Kidney epithelial cell (primary cell): ENCODE results near the gene LRRFIP1. TPM values are rescaled to one million over a fixed set of nuclear protein-coding genes. Genes with fewer than 3 reads are reported as not detected.

Experiments used
- DNase-seq: peaks from one replicate; pipeline ENCODE4 v3.0.0-alpha.2; 2010; ENCODE audit warnings: low read depth
- H3K27me3 ChIP-seq: 2 replicates; pipeline ENCODE4 v1.6.0; 2011; ENCODE audit warnings: low read length; ENCODE audit not compliant: control insufficient read depth, insufficient read depth
- H3K36me3 ChIP-seq: 2 replicates; pipeline ENCODE4 v1.5.1; 2011; ENCODE audit warnings: low read length; ENCODE audit not compliant: control insufficient read depth, insufficient read depth
- H3K4me3 ChIP-seq: 2 replicates; pipeline ENCODE4 v1.5.1; 2011; ENCODE audit warnings: low read depth, mild to moderate bottlenecking, control low read depth, low read length
- total RNA-seq: library from RNA; depleted of rRNA; stranded (reverse); fragments of >200 nt; gene quantifications from 2 replicates; pipeline ENCODE4 v1.2.3, GENCODE V29; 2015
- TF ChIP-seq, protein P1 (sequence below): IDR thresholded peaks from 2 replicates; pipeline ENCODE4 v1.5.1; 2011; ENCODE audit warnings: mild to moderate bottlenecking, moderate library complexity, low read length, control low read depth, inconsistent platforms; ENCODE audit not compliant: insufficient read depth, poor library complexity, severe bottlenecking

LRRFIP1 gene
- total RNA-seq, 1 donor from 2014 or later: 97.5 TPM

- TF ChIP-seq, protein P1, sequence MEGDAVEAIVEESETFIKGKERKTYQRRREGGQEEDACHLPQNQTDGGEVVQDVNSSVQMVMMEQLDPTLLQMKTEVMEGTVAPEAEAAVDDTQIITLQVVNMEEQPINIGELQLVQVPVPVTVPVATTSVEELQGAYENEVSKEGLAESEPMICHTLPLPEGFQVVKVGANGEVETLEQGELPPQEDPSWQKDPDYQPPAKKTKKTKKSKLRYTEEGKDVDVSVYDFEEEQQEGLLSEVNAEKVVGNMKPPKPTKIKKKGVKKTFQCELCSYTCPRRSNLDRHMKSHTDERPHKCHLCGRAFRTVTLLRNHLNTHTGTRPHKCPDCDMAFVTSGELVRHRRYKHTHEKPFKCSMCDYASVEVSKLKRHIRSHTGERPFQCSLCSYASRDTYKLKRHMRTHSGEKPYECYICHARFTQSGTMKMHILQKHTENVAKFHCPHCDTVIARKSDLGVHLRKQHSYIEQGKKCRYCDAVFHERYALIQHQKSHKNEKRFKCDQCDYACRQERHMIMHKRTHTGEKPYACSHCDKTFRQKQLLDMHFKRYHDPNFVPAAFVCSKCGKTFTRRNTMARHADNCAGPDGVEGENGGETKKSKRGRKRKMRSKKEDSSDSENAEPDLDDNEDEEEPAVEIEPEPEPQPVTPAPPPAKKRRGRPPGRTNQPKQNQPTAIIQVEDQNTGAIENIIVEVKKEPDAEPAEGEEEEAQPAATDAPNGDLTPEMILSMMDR: no peak
- Histone ChIP-seq H3K27me3 (no peaks in the 10 kb centered on the region), H3K36me3 (no peaks in the 10 kb centered on the region), H3K4me3 (no peak overlapping the region)
- DNase-seq: no peak
These were observed 25.8 kb upstream of the LRRFIP1 start for GRCh38 chr2:237601453-237602116.

GRCh38 chr2:237602409-237602808 lies 25.0 kb upstream of the LRRFIP1 start:
- DNase-seq: no peak
- no peaks in the 10 kb centered on the region for H3K27me3 ChIP-seq
- no peak overlapping the region for H3K4me3 ChIP-seq
- H3K36me3 ChIP-seq: no peaks in the 10 kb centered on the region
- TF ChIP-seq, protein P1: no peak

GRCh38 chr2:237603049-237603717 lies 24.2 kb upstream of the LRRFIP1 start:
- Histone ChIP-seq H3K4me3 (no peak overlapping the region), H3K27me3 (no peaks in the 10 kb centered on the region), H3K36me3 (no peaks in the 10 kb centered on the region)
- TF ChIP-seq, protein P1: no peak
- DNase-seq: no peak

- TF ChIP-seq, protein P1: no peak
- Histone ChIP-seq H3K4me3 (no peak overlapping the region), H3K36me3 (no peaks in the 10 kb centered on the region), H3K27me3 (no peaks in the 10 kb centered on the region)
- DNase-seq: no peak
These were observed 23.5 kb upstream of the LRRFIP1 start for GRCh38 chr2:237603718-237604362.

DNA sequence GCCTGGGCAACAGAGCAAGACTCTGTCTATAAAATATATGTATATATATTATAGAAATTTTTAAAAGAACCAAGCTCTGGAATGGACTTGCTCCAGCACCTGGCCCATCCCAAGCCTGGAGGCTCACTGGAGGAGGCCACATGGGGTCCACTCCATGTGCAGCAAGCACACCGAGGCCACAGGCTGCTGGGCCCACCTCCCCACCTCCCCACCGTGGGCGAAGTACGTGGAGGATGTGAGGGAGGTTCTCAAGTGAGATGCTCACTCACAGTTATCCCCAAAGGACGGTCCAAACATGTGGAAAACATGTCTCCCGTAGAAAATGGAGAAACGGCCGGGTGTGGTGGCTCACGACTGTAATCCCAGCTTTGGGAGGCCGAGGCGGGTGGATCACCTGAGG lies 23.0 kb upstream of the LRRFIP1 start:
- H3K4me3 ChIP-seq: no peak overlapping the region
- no peaks in the 10 kb centered on the region for H3K36me3 ChIP-seq
- TF ChIP-seq, protein P1: no peak
- no peak for DNase-seq
- H3K27me3 ChIP-seq: no peaks in the 10 kb centered on the region
